ENCODE results near the gene OXTR. TPM values are rescaled to one million over a fixed set of nuclear protein-coding genes. Genes with fewer than 3 reads are reported as not detected.

OXTR gene
- polyA plus RNA-seq, 1 donor (not counting 4 experiments of a cell fraction or from before 2014, with no cell fraction given), result 0.16 TPM

- TF ChIP-seq EZH2 (IDR thresholded peaks at IDR 0.05; ENCODE audit: low read length) (no peak), CTCF (optimal IDR thresholded peaks at IDR 0.05 in 1 of 3, IDR thresholded peaks at IDR 0.05 in 1 of 3, conservative IDR thresholded peaks at IDR 0.05 in 1 of 3; ENCODE audit: extremely low read depth in 1 of 3, insufficient read depth in 2 of 3, low read length in 3 of 3) (no peak)
- FAIRE-seq (no peak), DNase-seq (ENCODE audit: low read depth, low spot score) (no peak)
- Histone ChIP-seq H3K9me3 (ENCODE audit: control insufficient read depth, low read depth, low read length) (no peaks in the 10 kb centered on the region), H3K36me3 (ENCODE audit: control insufficient read depth in 2 of 2, extremely low read depth in 1 of 2, insufficient read depth in 2 of 2, low read length in 2 of 2) (no peaks in the 10 kb centered on the region), H3K27ac (ENCODE audit: control insufficient read depth, insufficient read depth, low read length) (no peak overlapping the region), H2AFZ (ENCODE audit: control insufficient read depth, low read length) (no peak overlapping the region), H4K20me1 (ENCODE audit: control insufficient read depth, extremely low read depth, insufficient read depth, low read length) (no peaks in the 10 kb centered on the region), H3K9me1 (ENCODE audit: control insufficient read depth, extremely low read depth, insufficient read depth, low read length) (no peaks in the 10 kb centered on the region), H3K4me3 (ENCODE audit: control insufficient read depth in 2 of 3, extremely low read depth in 1 of 3, insufficient read depth in 2 of 3, low read depth in 1 of 3, low read length in 3 of 3) (no peak overlapping the region), H3K4me1 (ENCODE audit: control insufficient read depth, extremely low read depth, insufficient read depth, low read length) (peaks cover 26% of the 10 kb centered on the region), H3K79me2 (ENCODE audit: control insufficient read depth, insufficient read depth, low read length) (no peaks in the 10 kb centered on the region), H3K4me2 (ENCODE audit: control insufficient read depth, extremely low read depth, insufficient read depth, low read depth, low read length) (no peak overlapping the region), H3K27me3 (ENCODE audit: control insufficient read depth, extremely low read depth, insufficient read depth, low read length) (no peaks in the 10 kb centered on the region), H3K9ac (ENCODE audit: control insufficient read depth, extremely low read depth, insufficient read depth, low read length) (no peak overlapping the region)
- dilution Hi-C loops (cut with MboI; ENCODE audit: extremely low pct_ligation_motif_present, low sequenced_read_pairs), result no loop called here
These were observed 33.0 kb downstream of the OXTR start for GRCh38 chr3:8736436-8736835.

GRCh38 chr3:8734908-8735307, 34.5 kb downstream of the OXTR start:
- no peaks in the 10 kb centered on the region for H3K79me2 ChIP-seq (ENCODE audit: control insufficient read depth, insufficient read depth, low read length)
- H3K36me3 ChIP-seq (ENCODE audit: control insufficient read depth in 2 of 2, extremely low read depth in 1 of 2, insufficient read depth in 2 of 2, low read length in 2 of 2), result no peaks in the 10 kb centered on the region
- DNase-seq (ENCODE audit: low read depth, low spot score) (no peak), FAIRE-seq (no peak)
- H3K9me1 ChIP-seq (ENCODE audit: control insufficient read depth, extremely low read depth, insufficient read depth, low read length), result no peaks in the 10 kb centered on the region
- H3K4me3 ChIP-seq (ENCODE audit: control insufficient read depth in 2 of 3, extremely low read depth in 1 of 3, insufficient read depth in 2 of 3, low read depth in 1 of 3, low read length in 3 of 3), result no peak overlapping the region
- no peak overlapping the region for H3K9ac ChIP-seq (ENCODE audit: control insufficient read depth, extremely low read depth, insufficient read depth, low read length)
- H2AFZ ChIP-seq (ENCODE audit: control insufficient read depth, low read length), result no peak overlapping the region
- H3K27me3 ChIP-seq (ENCODE audit: control insufficient read depth, extremely low read depth, insufficient read depth, low read length), result no peaks in the 10 kb centered on the region
- TF ChIP-seq CTCF (optimal IDR thresholded peaks at IDR 0.05 in 1 of 3, IDR thresholded peaks at IDR 0.05 in 1 of 3, conservative IDR thresholded peaks at IDR 0.05 in 1 of 3; ENCODE audit: extremely low read depth in 1 of 3, insufficient read depth in 2 of 3, low read length in 3 of 3), result no peak
- TF ChIP-seq EZH2 (IDR thresholded peaks at IDR 0.05; ENCODE audit: low read length), result no peak
- H3K9me3 ChIP-seq (ENCODE audit: control insufficient read depth, low read depth, low read length), result no peaks in the 10 kb centered on the region
- H3K4me1 ChIP-seq (ENCODE audit: control insufficient read depth, extremely low read depth, insufficient read depth, low read length), result peaks cover 12% of the 10 kb centered on the region
- H3K27ac ChIP-seq (ENCODE audit: control insufficient read depth, insufficient read depth, low read length), result no peak overlapping the region
- H3K4me2 ChIP-seq (ENCODE audit: control insufficient read depth, extremely low read depth, insufficient read depth, low read depth, low read length), result no peak overlapping the region
- H4K20me1 ChIP-seq (ENCODE audit: control insufficient read depth, extremely low read depth, insufficient read depth, low read length), result no peaks in the 10 kb centered on the region
- dilution Hi-C loops (cut with MboI; ENCODE audit: extremely low pct_ligation_motif_present, low sequenced_read_pairs), result no loop called here
